Retinal pigment epithelial cell (primary cell): ENCODE measurements around the gene TRRAP.

ENCODE experiments used
- DNase-seq: peaks from one replicate; pipeline ENCODE4 v3.0.0-alpha.2; 2010; ENCODE audit warnings: low read depth
- H3K4me3 ChIP-seq: 2 replicates; pipeline ENCODE4 v1.5.1; 2011; ENCODE audit warnings: mild to moderate bottlenecking, low read length, control low read depth, moderate library complexity
- CTCF ChIP-seq: conservative IDR thresholded peaks from 2 replicates; pipeline ENCODE4 v1.5.1; 2011; ENCODE audit warnings: low read depth, low read length, control low read depth, inconsistent platforms

TRRAP gene

GRCh38 chr7:99031496-99031895 is 153.2 kb downstream of the TRRAP start:
- no peak for TF ChIP-seq CTCF
- DNase-seq, result no peak

GRCh38 chr7:99032928-99033327 is 154.6 kb downstream of the TRRAP start:
- DNase-seq, result no peak
- no peak for TF ChIP-seq CTCF
- H3K4me3 ChIP-seq, result no peak overlapping the region

More at GRCh38 chr7:99031496-99031895, 153.2 kb downstream of the TRRAP start:
- H3K4me3 ChIP-seq, result no peak overlapping the region

- no peak for TF ChIP-seq CTCF
- H3K4me3 ChIP-seq, result no peak overlapping the region
- no peak for DNase-seq
Measured at GRCh38 chr7:99033765-99034164, 155.4 kb downstream of the TRRAP start.

- TF ChIP-seq CTCF, result no peak
- H3K4me3 ChIP-seq, result no peak overlapping the region
- no peak for DNase-seq
Measured at GRCh38 chr7:99034932-99035722, 156.8 kb downstream of the TRRAP start.

GRCh38 chr7:99035723-99036545 is 157.6 kb downstream of the TRRAP start:
- DNase-seq, result no peak
- H3K4me3 ChIP-seq, result no peak overlapping the region
- TF ChIP-seq CTCF, result no peak

GRCh38 chr7:99036546-99037111 is 158.3 kb downstream of the TRRAP start:
- DNase-seq, result no peak
- TF ChIP-seq CTCF, result peak; percentile 49
- no peak overlapping the region for H3K4me3 ChIP-seq
